Upper lobe of right lung (tissue), 1 donor: ENCODE data around the gene COL5A1. TPM values are rescaled to one million over a fixed set of nuclear protein-coding genes. Genes with fewer than 3 reads are reported as not detected.

Experiments used
- ATAC-seq: fragments of 200-7000 bp; cut with Tn5 transposase; one replicate; pipeline ENCODE4 v1.9.1; 2020; ENCODE audit warnings: mild to moderate bottlenecking, moderate library complexity
- DNase-seq: peaks from one replicate; pipeline ENCODE4 v3.0.0-alpha.2; 2020
- H3K27ac ChIP-seq: fragments of 200-600 bp; one replicate; pipeline ENCODE4 v1.8.0; 2022
- H3K27me3 ChIP-seq: fragments of 200-600 bp; one replicate; pipeline ENCODE4 v1.8.0; 2022; ENCODE audit warnings: mild to moderate bottlenecking
- H3K36me3 ChIP-seq: fragments of 200-600 bp; one replicate; pipeline ENCODE4 v1.8.0; 2022
- H3K4me1 ChIP-seq: fragments of 200-600 bp; one replicate; pipeline ENCODE4 v1.8.0; 2022
- H3K4me3 ChIP-seq: fragments of 200-600 bp; one replicate; pipeline ENCODE4 v1.8.0; 2022; ENCODE audit warnings: mild to moderate bottlenecking
- H3K9me3 ChIP-seq: fragments of 200-600 bp; one replicate; pipeline ENCODE4 v1.8.0; 2022
- CTCF ChIP-seq: fragments of 200-600 bp; IDR thresholded peaks from one replicate; pipeline ENCODE4 v1.8.0; 2022; ENCODE audit warnings: antibody characterized with exemption
- intact Hi-C: fragments of 100-400 bp; cut with DNase I; formaldehyde crosslinking; loops from one replicate; pipeline ENCODE4 v1.11.0; 2022
- total RNA-seq: library from RNA; stranded (reverse); fragmentation: NEBNext Ultra II Directional; extraction: Animal tissue kit (Norgen Biotek cat#: 25700); gene quantifications from one replicate; pipeline ENCODE4 v1.2.1, GENCODE V29; 2021
- donor health status: DM: no; HTN: yes; CAD: no; lungs with severe emphysema.

COL5A1 gene
- total RNA-seq, 1 donor from 2014 or later: 37.8 TPM

- no peaks in the 10 kb centered on the region for H3K9me3 ChIP-seq
- peaks cover 22% of the 10 kb centered on the region for H3K4me1 ChIP-seq
- DNase-seq (no peak), ATAC-seq (no peak)
- TF ChIP-seq CTCF: no peak
- intact Hi-C loops: no loop called here
- H3K27me3 ChIP-seq: no peaks in the 10 kb centered on the region
- no peaks in the 10 kb centered on the region for H3K36me3 ChIP-seq
- no peak overlapping the region for H3K4me3 ChIP-seq
- H3K27ac ChIP-seq: peak overlapping the region; percentile 65
Measured at GRCh38 chr9:134707731-134708671, 66.4 kb downstream of the COL5A1 start.

- H3K36me3 ChIP-seq: no peaks in the 10 kb centered on the region
- no peaks in the 10 kb centered on the region for H3K9me3 ChIP-seq
- ATAC-seq (no peak), DNase-seq (no peak)
- H3K27ac ChIP-seq: no peak overlapping the region
- TF ChIP-seq CTCF: no peak
- intact Hi-C loops: no loop called here
- no peak overlapping the region for H3K4me3 ChIP-seq
- H3K4me1 ChIP-seq: peaks cover 22% of the 10 kb centered on the region
- no peaks in the 10 kb centered on the region for H3K27me3 ChIP-seq
Measured at GRCh38 chr9:134708672-134709038, 67.1 kb downstream of the COL5A1 start.

- Histone ChIP-seq H3K36me3 (no peaks in the 10 kb centered on the region), H3K9me3 (no peaks in the 10 kb centered on the region), H3K27me3 (no peaks in the 10 kb centered on the region), H3K4me3 (no peak overlapping the region), H3K27ac (peak overlapping the region; percentile 36), H3K4me1 (peaks cover 18% of the 10 kb centered on the region)
- no peak for ATAC-seq
- intact Hi-C loops: no loop called here
- DNase-seq: no peak
- no peak for TF ChIP-seq CTCF
Measured at GRCh38 chr9:134709512-134710270, 68.1 kb downstream of the COL5A1 start.

GRCh38 chr9:134710271-134710540 is 68.6 kb downstream of the COL5A1 start:
- no peak overlapping the region for H3K4me3 ChIP-seq
- peaks cover 17% of the 10 kb centered on the region for H3K4me1 ChIP-seq
- no peaks in the 10 kb centered on the region for H3K36me3 ChIP-seq
- peak overlapping the region; percentile 36 for H3K27ac ChIP-seq
- intact Hi-C loops: no loop called here
- DNase-seq: no peak
- no peaks in the 10 kb centered on the region for H3K9me3 ChIP-seq
- no peak for ATAC-seq
- H3K27me3 ChIP-seq: no peaks in the 10 kb centered on the region
- no peak for TF ChIP-seq CTCF

GRCh38 chr9:134710901-134711300 is 69.3 kb downstream of the COL5A1 start:
- Histone ChIP-seq H3K9me3 (no peaks in the 10 kb centered on the region), H3K36me3 (no peaks in the 10 kb centered on the region), H3K4me3 (no peak overlapping the region), H3K27me3 (no peaks in the 10 kb centered on the region), H3K27ac (no peak overlapping the region), H3K4me1 (peaks cover 17% of the 10 kb centered on the region)
- no peak for TF ChIP-seq CTCF
- DNase-seq (no peak), ATAC-seq (no peak)
- intact Hi-C loops: no loop called here
